Stomach (tissue), 9 donors: ENCODE results near the gene MAPK8IP2. TPM values are rescaled to one million over a fixed set of nuclear protein-coding genes. Genes with fewer than 3 reads are reported as not detected.

Experiments used
- DNase-seq, 2 donors: peaks; one replicate each; pipeline versions ENCODE4 v3.0.0 to v3.0.0-alpha.2; 2013 to 2019
- H3K27ac ChIP-seq, 5 donors: fragments of 200-600 bp in 4 of 5; sonication (generic) in 4 of 5; one replicate each; pipeline ENCODE4 v1.5.1; 2013 to 2019; ENCODE audit warnings: mild to moderate bottlenecking in 1 of 5, moderate library complexity in 1 of 5
- H3K27me3 ChIP-seq, 3 donors: fragments of 200-600 bp; sonication (generic); one replicate each; pipeline ENCODE4 v1.5.1; 2017 to 2019; ENCODE audit warnings: mixed run types in 1 of 3
- H3K36me3 ChIP-seq, 4 donors: fragments of 200-600 bp; sonication (generic); 1 replicate in 3 of 4; 2 replicates in 1 of 4; pipeline ENCODE4 v1.5.1; 2016 to 2019
- H3K4me1 ChIP-seq, 4 donors: fragments of 200-600 bp; sonication (generic); one replicate each; pipeline ENCODE4 v1.5.1; 2016 to 2019
- H3K4me3 ChIP-seq, 4 donors: fragments of 200-600 bp; sonication (generic) in 3 of 4; one replicate each; pipeline ENCODE4 v1.5.1; 2016 to 2019; ENCODE audit warnings: mild to moderate bottlenecking in 1 of 4
- H3K9me3 ChIP-seq, 4 donors: fragments of 200-600 bp; sonication (generic); one replicate each; pipeline ENCODE4 v1.5.1; 2016 to 2019
- EP300 ChIP-seq: sonication (generic); formaldehyde crosslinking; IDR thresholded peaks from one replicate; pipeline ENCODE4 v1.6.1; 2017; ENCODE audit warnings: antibody characterized with exemption
- POLR2A ChIP-seq, 4 donors: fragments of 450-650 bp; IDR thresholded peaks; one replicate each; pipeline ENCODE4 v1.6.1; 2016; ENCODE audit warnings: antibody characterized with exemption in 4 of 4, control low read depth in 2 of 4, mild to moderate bottlenecking in 1 of 4, moderate library complexity in 1 of 4
- POLR2AphosphoS5 ChIP-seq, 3 donors: sonication (generic); formaldehyde crosslinking; IDR thresholded peaks; one replicate each; pipeline ENCODE4 v1.6.1; 2016; ENCODE audit warnings: antibody characterized with exemption in 3 of 3
- WGBS, 5 donors: extraction: QIAGEN DNeasy Blood & Tissue Kit in 3 of 5; methylation state at CpG; one replicate each; pipeline versions ENCODE4 v1.1.5 to v1.1.7; 2013 to 2018; 5-methylcytosine and 5-hydroxymethylcytosine counted together
- intact Hi-C: fragments of 100-400 bp; cut with DNase I; formaldehyde crosslinking; loops from one replicate; pipeline ENCODE4 v1.15.1; 2023; ENCODE audit warnings: low total_unique reads
- polyA plus RNA-seq, 3 donors: library from polyadenylated mRNA; stranded (reverse); fragments of 200-250 nt; gene quantifications; one replicate each; pipeline ENCODE4 v1.2.3, GENCODE V29; 2013
- total RNA-seq, 5 donors: library from RNA; depleted of rRNA; stranded (reverse); fragments of >200 nt; gene quantifications; one replicate each; pipeline versions ENCODE4 v1.1.0 to v1.2.3, GENCODE V29; 2014 to 2016
- TF ChIP-seq, protein P1 (sequence below), 7 experiments: fragments of 450-650 bp in 4 of 7; fragments of 200-600 bp in 3 of 7; sonication (generic) in 3 of 7; IDR thresholded peaks; one replicate each; pipeline ENCODE4 v1.5.1; 2016 to 2019; ENCODE audit warnings: antibody characterized with exemption in 7 of 7, control low read depth in 2 of 7, mild to moderate bottlenecking in 1 of 7
- donor health status: healthy with polysubstance abuse.
- donor health status: Bipolar disorder and iron deficiency.
- donor health status: healthy.

Gene MAPK8IP2
- total and polyA plus RNA-seq, 8 donors: 0.43 to 5.8 (median 0.85) TPM

DNA sequence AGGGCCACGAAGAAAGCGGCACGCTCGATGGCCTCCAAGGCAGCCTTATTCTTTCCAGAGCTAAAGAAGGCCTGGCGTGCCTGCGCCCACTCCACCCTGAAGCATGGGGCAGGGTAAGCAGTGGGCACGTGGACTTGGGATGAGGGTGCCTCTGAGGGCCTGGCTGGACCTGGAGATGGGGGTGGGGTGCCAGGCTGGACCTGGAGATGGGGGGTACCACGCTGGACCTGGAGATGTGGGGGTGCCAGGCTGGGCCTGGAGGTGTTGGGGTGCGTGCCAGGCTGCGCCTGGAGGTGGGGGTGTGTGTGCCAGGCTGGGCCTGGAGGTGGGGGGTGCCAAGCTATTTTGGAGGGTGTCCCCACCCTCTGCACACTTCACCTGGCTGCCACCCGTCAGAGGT lies 27.6 kb upstream of the MAPK8IP2 start:
- H3K4me1 ChIP-seq: peaks cover 6 to 40% (median 20%) of the 10 kb centered on the region in 4 donors
- no peaks in the 10 kb centered on the region for H3K9me3 ChIP-seq
- H3K27ac ChIP-seq: no peak overlapping the region
- peaks cover 0 to 8% (median 1%) of the 10 kb centered on the region in 3 donors for H3K27me3 ChIP-seq
- DNase-seq: no peak
- no peak for TF ChIP-seq POLR2AphosphoS5 (IDR thresholded peaks at IDR 0.05)
- TF ChIP-seq POLR2A (IDR thresholded peaks at IDR 0.05): no peak
- TF ChIP-seq, protein P1, sequence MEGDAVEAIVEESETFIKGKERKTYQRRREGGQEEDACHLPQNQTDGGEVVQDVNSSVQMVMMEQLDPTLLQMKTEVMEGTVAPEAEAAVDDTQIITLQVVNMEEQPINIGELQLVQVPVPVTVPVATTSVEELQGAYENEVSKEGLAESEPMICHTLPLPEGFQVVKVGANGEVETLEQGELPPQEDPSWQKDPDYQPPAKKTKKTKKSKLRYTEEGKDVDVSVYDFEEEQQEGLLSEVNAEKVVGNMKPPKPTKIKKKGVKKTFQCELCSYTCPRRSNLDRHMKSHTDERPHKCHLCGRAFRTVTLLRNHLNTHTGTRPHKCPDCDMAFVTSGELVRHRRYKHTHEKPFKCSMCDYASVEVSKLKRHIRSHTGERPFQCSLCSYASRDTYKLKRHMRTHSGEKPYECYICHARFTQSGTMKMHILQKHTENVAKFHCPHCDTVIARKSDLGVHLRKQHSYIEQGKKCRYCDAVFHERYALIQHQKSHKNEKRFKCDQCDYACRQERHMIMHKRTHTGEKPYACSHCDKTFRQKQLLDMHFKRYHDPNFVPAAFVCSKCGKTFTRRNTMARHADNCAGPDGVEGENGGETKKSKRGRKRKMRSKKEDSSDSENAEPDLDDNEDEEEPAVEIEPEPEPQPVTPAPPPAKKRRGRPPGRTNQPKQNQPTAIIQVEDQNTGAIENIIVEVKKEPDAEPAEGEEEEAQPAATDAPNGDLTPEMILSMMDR (IDR thresholded peaks at IDR 0.05): no peak
- TF ChIP-seq EP300: no peak
- WGBS, 5 donors: 85 to 95% (median 92%) methylated on average over 7 to 11 of the region's 11 CpGs
- intact Hi-C loops: no loop called here
- H3K4me3 ChIP-seq: no peak overlapping the region
- H3K36me3 ChIP-seq: peaks cover 3 to 50% (median 29%) of the 10 kb centered on the region in 4 donors

DNA sequence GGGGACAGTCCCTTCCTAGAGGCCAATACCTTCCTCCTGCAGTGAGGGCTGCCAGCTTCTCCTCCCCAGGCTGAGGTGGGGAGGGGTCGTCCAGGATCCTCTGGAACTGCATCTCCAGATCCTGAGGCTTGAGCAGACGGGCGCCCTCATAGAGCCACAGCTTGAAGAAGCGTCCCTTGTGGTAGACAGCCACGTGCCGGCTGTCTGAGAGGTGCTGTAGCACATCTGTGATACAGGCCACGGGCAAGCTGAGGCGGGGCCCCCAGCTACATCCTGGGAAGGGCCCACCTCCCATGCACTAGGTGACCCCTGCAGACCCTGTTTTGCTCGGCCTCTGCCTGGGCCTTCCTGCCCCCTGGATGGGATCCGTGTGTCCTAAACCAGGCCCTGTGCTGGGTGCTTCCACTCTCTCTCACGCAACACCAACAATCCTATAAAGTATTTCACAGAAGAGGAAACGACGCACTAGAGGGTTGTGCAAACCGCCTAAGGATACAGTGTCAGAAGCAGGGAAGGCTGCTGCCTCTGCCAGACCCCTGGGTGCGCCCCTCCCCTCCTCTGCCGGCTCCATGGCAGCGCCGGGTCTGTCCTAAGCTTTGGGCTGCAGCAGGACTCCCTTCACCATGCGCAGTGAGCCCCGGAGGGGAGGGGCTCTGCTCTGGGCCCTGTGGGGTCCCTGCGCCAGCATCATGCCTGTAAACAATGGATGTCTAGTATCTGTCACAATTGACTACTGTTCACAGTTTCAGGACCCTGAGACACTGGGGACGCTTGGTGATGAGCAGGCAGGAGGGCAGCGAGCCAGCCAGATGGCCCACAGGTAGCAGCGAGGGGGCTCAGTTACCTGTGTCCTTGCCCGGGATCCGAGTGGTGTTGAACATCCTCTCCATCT lies 26.9 kb upstream of the MAPK8IP2 start:
- 86 to 92% (median 91%) methylated on average over 22 to 26 of the region's 26 CpGs for WGBS, 5 donors

DNA sequence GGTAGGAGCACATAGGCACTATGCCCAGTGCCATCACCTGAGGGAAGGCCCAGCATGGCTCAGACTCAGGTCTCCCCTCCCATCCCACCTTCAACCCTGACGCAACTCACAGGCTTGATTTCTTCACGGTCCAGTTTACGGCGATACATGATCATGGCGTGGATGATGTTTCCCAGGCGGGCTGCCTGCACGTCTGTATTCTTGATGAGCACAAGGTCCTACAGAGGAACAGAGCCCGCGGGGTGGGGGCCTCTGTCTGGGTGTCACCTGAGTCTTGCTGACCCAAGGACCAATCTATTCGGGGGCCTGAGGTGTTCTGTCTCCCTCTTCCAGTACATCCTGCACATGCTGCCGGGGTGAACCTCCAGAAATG lies 26.2 kb upstream of the MAPK8IP2 start:
- intact Hi-C loops: no loop called here
- 91 to 96% (median 96%) methylated on average over 11 of the region's 11 CpGs for WGBS, 5 donors
- peaks cover 3 to 56% (median 36%) of the 10 kb centered on the region in 4 donors for H3K36me3 ChIP-seq

More for the DNA sequence above, 26.9 kb upstream of the MAPK8IP2 start:
- no peak overlapping the region for H3K27ac ChIP-seq
- TF ChIP-seq EP300: no peak
- no peak for TF ChIP-seq POLR2AphosphoS5 (IDR thresholded peaks at IDR 0.05)
- no peak for TF ChIP-seq POLR2A (IDR thresholded peaks at IDR 0.05)
- TF ChIP-seq, protein P1 (IDR thresholded peaks at IDR 0.05): no peak
- peaks cover 0 to 15% (median 5%) of the 10 kb centered on the region in 3 donors for H3K27me3 ChIP-seq
- no peak for DNase-seq
- peaks cover 14 to 40% (median 26%) of the 10 kb centered on the region in 4 donors for H3K4me1 ChIP-seq
- no peak overlapping the region for H3K4me3 ChIP-seq
- intact Hi-C loops: no loop called here
- H3K36me3 ChIP-seq: peaks cover 3 to 54% (median 29%) of the 10 kb centered on the region in 4 donors
- no peaks in the 10 kb centered on the region for H3K9me3 ChIP-seq

DNA sequence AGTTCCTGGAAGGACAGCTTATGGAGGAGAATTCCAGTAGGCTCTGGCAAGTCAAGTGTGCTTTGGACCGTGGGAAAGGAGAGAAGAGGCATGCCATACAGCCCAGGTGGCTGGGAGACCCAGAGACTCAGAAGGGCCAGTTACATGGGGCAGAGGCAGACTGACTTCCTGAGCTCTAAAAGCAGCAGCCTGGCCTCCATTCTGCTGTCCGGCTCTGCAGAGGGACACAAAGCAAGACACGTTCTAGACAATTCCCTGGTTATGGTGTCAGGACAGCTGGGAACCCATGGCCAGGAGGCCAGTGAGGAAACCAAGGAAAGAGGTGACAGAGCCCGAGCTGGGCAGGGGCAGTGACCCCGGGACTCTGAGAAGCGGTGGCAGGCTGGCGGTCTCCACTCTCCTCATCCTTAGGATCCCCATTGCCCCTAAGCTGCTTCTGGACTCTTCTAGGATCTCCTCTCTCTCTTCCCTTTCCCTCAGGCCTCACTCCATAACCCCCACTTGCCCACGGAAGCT lies 25.1 kb upstream of the MAPK8IP2 start:
- Histone ChIP-seq H3K9me3 (no peaks in the 10 kb centered on the region), H3K27me3 (peaks cover 0 to 15% (median 5%) of the 10 kb centered on the region in 3 donors), H3K27ac (no peak overlapping the region), H3K4me3 (no peak overlapping the region), H3K36me3 (peaks cover 3 to 61% (median 43%) of the 10 kb centered on the region in 4 donors), H3K4me1 (peaks cover 15 to 27% (median 21%) of the 10 kb centered on the region in 4 donors)
- 81 to 91% (median 90%) methylated on average over 8 of the region's 8 CpGs for WGBS, 5 donors
- intact Hi-C loops: no loop called here
- TF ChIP-seq POLR2A (IDR thresholded peaks at IDR 0.05): no peak
- TF ChIP-seq EP300: no peak
- TF ChIP-seq, protein P1 (IDR thresholded peaks at IDR 0.05): no peak
- no peak for TF ChIP-seq POLR2AphosphoS5 (IDR thresholded peaks at IDR 0.05)
- no peak for DNase-seq

More for the DNA sequence above, 26.2 kb upstream of the MAPK8IP2 start:
- DNase-seq: no peak
- no peaks in the 10 kb centered on the region for H3K9me3 ChIP-seq
- TF ChIP-seq POLR2AphosphoS5 (IDR thresholded peaks at IDR 0.05): no peak
- TF ChIP-seq POLR2A (IDR thresholded peaks at IDR 0.05): no peak
- no peak for TF ChIP-seq EP300
- TF ChIP-seq, protein P1 (IDR thresholded peaks at IDR 0.05): no peak
- H3K4me1 ChIP-seq: peaks cover 16 to 39% (median 27%) of the 10 kb centered on the region in 4 donors
- no peak overlapping the region for H3K27ac ChIP-seq
- no peak overlapping the region for H3K4me3 ChIP-seq
- peaks cover 0 to 15% (median 5%) of the 10 kb centered on the region in 3 donors for H3K27me3 ChIP-seq
